IPS-18c (cell line): ENCODE results near the gene EDEM3.

Source experiments
- H3K4me3 ChIP-seq: 2 replicates; pipeline ENCODE4 v1.7.0; 2013; ENCODE audit warnings: low read depth, mild to moderate bottlenecking, low read length, moderate library complexity; ENCODE audit not compliant: insufficient read depth
- H3K9me3 ChIP-seq: one replicate; pipeline ENCODE4 v1.6.1; 2013; ENCODE audit warnings: mild to moderate bottlenecking, low read length, moderate library complexity; ENCODE audit not compliant: control insufficient read depth, insufficient read depth

Gene EDEM3

GRCh38 chr1:184748740-184749139, 5.9 kb downstream of the EDEM3 start:
- Histone ChIP-seq H3K4me3 (no peak overlapping the region), H3K9me3 (no peaks in the 10 kb centered on the region)

- Histone ChIP-seq H3K9me3 (no peaks in the 10 kb centered on the region), H3K4me3 (no peak overlapping the region)
These were observed 7.3 kb downstream of the EDEM3 start for GRCh38 chr1:184747089-184747955.

DNA sequence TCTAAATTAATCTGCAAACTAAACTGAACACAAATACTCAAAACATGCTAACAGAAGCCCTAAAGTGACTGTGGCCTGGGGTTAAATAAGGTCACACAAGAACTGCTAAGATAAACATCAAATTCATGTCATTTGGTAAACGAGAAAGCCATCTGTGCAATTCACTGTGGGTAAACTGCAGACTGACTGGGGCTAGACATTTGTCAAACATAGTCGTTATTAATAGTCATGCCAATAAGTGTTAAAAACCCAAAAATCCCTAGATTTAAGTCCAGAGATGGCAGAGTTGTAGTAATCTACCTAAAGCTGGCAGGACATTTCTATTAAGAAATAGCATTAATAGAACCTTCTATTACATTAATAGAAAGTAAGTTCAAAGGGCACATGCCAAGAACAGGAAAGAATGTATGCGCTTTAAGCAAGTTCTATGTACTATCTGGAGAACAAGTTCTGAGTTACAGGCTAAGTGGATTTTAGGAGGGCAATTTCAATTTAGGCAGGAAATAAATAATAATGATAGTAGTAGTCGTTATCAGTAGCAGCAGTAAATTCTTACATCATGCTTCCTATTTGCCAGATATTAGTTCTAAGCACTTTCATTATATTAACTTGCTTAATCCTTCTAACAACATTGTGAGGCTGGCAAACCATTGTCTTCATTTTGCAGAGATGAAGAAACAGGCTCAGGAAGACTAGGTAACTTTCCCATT, 8.6 kb downstream of the EDEM3 start:
- Histone ChIP-seq H3K9me3 (no peaks in the 10 kb centered on the region), H3K4me3 (no peak overlapping the region)

GRCh38 chr1:184745110-184745509, 9.5 kb downstream of the EDEM3 start:
- no peaks in the 10 kb centered on the region for H3K9me3 ChIP-seq
- H3K4me3 ChIP-seq = no peak overlapping the region

- Histone ChIP-seq H3K9me3 (no peaks in the 10 kb centered on the region), H3K4me3 (no peak overlapping the region)
These were observed 11.4 kb downstream of the EDEM3 start for GRCh38 chr1:184743062-184743756.

GRCh38 chr1:184740344-184740743, 14.3 kb downstream of the EDEM3 start:
- Histone ChIP-seq H3K4me3 (no peak overlapping the region), H3K9me3 (no peaks in the 10 kb centered on the region)

GRCh38 chr1:184739796-184740195, 14.9 kb downstream of the EDEM3 start:
- Histone ChIP-seq H3K4me3 (no peak overlapping the region), H3K9me3 (no peaks in the 10 kb centered on the region)

DNA sequence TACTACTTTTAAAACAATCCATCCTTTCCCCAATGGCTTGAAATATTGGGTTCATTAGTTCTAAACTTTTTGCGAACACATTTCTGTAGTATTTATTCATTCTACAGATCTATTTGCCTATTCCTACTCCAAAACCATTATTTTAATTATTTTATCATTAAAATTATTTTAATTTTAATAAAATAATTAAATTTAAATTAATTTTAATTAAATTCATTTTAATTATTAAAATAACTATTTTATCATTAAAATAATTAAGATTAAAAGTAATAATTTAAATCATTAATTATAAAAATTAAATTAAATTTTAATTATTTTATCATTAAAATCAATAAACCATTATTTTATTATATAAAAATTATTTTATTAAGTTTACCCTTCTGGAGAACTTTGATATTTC, 15.6 kb downstream of the EDEM3 start:
- no peak overlapping the region for H3K4me3 ChIP-seq
- H3K9me3 ChIP-seq = no peaks in the 10 kb centered on the region

- no peaks in the 10 kb centered on the region for H3K9me3 ChIP-seq
- no peak overlapping the region for H3K4me3 ChIP-seq
These were observed 19.7 kb downstream of the EDEM3 start for GRCh38 chr1:184734980-184735379.

- H3K4me3 ChIP-seq = no peak overlapping the region
These were observed 29.8 kb downstream of the EDEM3 start for GRCh38 chr1:184724843-184725242.

GRCh38 chr1:184716158-184716557, 38.5 kb downstream of the EDEM3 start:
- no peaks in the 10 kb centered on the region for H3K9me3 ChIP-seq

More at GRCh38 chr1:184724843-184725242, 29.8 kb downstream of the EDEM3 start:
- no peaks in the 10 kb centered on the region for H3K9me3 ChIP-seq

GRCh38 chr1:184709418-184709817, 45.2 kb downstream of the EDEM3 start:
- Histone ChIP-seq H3K9me3 (no peaks in the 10 kb centered on the region), H3K4me3 (no peak overlapping the region)

More at GRCh38 chr1:184716158-184716557, 38.5 kb downstream of the EDEM3 start:
- H3K4me3 ChIP-seq = no peak overlapping the region

DNA sequence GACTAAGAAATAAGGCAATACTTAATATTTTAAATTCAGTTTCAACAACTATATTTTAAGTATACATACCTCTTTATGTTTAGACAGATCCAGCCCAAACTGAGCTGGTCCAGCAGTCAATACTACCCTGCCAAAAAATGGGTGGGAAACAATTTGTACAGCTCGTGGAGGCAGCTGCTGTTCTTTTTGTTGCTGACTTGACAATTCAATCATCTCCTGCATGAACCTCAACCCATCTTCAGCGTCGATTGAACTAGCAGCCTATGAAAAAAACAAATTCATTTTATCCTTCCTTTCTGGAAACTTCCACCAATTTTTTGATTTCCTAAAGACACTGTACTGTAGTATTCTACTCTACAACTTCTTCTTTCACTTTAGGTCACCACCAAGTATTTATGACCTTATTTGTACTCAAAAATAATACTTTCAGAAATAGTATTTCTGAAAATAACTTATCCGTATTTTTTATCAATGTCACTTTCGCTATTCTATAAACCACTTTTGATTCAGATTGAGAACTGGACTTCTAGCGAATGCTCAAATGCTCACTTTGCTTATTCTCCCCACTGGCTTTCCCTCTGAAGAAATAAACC, 46.5 kb downstream of the EDEM3 start:
- no peaks in the 10 kb centered on the region for H3K9me3 ChIP-seq

DNA sequence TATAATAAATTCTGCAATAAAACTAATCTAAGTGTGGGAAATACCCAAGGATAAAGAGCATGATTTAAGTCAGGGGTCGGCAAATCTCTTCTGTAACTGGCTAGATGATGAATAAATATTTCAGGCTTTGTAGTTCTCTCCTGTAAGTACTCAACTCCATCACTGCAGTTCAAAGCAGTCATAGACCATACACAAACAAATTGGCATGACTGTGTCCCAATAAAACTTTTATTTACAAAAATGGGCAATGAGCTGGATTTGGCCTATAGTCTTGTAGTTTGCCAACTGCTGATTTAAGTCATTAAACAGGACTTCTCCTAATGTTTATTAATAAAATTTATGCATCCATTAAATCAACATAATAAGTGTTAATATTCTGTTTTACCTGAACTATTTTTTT, 49.4 kb downstream of the EDEM3 start:
- H3K9me3 ChIP-seq = no peaks in the 10 kb centered on the region
- no peak overlapping the region for H3K4me3 ChIP-seq

More for the DNA sequence above, 46.5 kb downstream of the EDEM3 start:
- no peak overlapping the region for H3K4me3 ChIP-seq

- Histone ChIP-seq H3K4me3 (no peak overlapping the region), H3K9me3 (no peaks in the 10 kb centered on the region)
These were observed 52.8 kb downstream of the EDEM3 start for GRCh38 chr1:184701816-184702215.

DNA sequence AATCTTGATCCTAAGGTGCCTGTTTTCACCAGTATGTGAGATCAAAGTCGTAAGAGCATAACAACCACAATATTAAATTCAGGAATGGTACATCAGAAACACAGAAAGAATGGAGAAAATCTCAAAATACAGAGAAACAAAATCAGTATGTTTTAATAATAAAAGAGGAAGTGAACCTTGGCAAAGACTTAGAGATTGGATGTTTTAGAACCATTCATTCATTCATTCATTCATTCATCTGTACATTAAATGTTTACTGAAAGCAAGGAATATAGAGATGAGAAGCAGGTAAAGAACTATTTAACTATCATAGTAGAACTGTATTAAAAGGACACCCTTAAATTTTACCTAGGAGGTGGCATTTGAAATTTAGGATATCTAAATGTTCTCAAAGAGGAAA, 55.7 kb downstream of the EDEM3 start:
- Histone ChIP-seq H3K9me3 (no peaks in the 10 kb centered on the region), H3K4me3 (no peak overlapping the region)

- H3K4me3 ChIP-seq = no peak overlapping the region
These were observed 56.6 kb downstream of the EDEM3 start for GRCh38 chr1:184698016-184698415.

More at GRCh38 chr1:184698016-184698415, 56.6 kb downstream of the EDEM3 start:
- no peaks in the 10 kb centered on the region for H3K9me3 ChIP-seq
